ENCODE data around the gene CCNB2.

GRCh38 chr15:59138243-59138642 is 33.3 kb downstream of the CCNB2 start:
- no peak for TF ChIP-seq JUND (IDR thresholded peaks at IDR 0.05)
- peak; percentile 69 for TF ChIP-seq CTCF (IDR thresholded peaks at IDR 0.05)
- TF ChIP-seq EZH2phosphoT487 (IDR thresholded peaks at IDR 0.05; ENCODE audit: borderline replicate concordance, low read depth): no peak
- TF ChIP-seq POLR2AphosphoS5 (IDR thresholded peaks at IDR 0.05; ENCODE audit: low read depth, low read length): no peak
- no peak for TF ChIP-seq CHD2 (IDR thresholded peaks at IDR 0.05; ENCODE audit: low read length, partially characterized antibody)
- TF ChIP-seq REST (IDR thresholded peaks at IDR 0.05; ENCODE audit: low read depth, low read length): no peak
